ENCODE results near the gene PC. TPM values are rescaled to one million over a fixed set of nuclear protein-coding genes. Genes with fewer than 3 reads are reported as not detected.

The PC gene
- total RNA-seq, 2 experiments from 2014 or later = 5.6 to 6.5 TPM

DNA sequence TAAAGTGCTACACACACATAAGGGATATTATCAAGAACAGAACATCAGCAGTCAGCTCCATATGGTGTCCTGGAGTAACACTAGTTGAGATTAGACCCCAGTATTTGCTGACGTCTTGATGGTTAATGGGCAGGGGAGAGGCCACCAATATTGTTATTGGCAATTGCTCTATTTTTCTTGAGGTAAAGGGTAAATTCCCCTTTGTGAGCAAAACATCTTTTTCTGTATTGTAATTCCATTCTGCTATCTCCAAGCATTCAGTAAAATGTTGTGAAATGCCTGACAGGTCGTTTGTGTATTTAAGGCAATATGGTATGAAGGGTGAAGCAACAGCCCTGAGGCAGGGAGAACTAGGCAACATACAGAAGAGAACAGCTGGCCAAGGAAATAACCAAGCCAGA is 21.9 kb downstream of the PC start:
- TF ChIP-seq, protein P1, sequence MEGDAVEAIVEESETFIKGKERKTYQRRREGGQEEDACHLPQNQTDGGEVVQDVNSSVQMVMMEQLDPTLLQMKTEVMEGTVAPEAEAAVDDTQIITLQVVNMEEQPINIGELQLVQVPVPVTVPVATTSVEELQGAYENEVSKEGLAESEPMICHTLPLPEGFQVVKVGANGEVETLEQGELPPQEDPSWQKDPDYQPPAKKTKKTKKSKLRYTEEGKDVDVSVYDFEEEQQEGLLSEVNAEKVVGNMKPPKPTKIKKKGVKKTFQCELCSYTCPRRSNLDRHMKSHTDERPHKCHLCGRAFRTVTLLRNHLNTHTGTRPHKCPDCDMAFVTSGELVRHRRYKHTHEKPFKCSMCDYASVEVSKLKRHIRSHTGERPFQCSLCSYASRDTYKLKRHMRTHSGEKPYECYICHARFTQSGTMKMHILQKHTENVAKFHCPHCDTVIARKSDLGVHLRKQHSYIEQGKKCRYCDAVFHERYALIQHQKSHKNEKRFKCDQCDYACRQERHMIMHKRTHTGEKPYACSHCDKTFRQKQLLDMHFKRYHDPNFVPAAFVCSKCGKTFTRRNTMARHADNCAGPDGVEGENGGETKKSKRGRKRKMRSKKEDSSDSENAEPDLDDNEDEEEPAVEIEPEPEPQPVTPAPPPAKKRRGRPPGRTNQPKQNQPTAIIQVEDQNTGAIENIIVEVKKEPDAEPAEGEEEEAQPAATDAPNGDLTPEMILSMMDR (IDR thresholded peaks at IDR 0.05) = no peak
- no peaks in the 10 kb centered on the region for H3K27me3 Mint-ChIP-seq
- H3K4me1 Mint-ChIP-seq (ENCODE audit: low read depth) = no peaks in the 10 kb centered on the region
- POLR2A ChIA-PET = no interaction called here
- H3K36me3 Mint-ChIP-seq (ENCODE audit: low read depth) = peaks cover 2% of the 10 kb centered on the region
- no peak for ATAC-seq
- CTCF ChIA-PET = interaction anchor here (1.1 to 1.2 kb wide), 2 partner anchors 23 to 25 kb away, joined by 3 read pairs; no protein-coding TSS in a partner anchor
- no peak for DNase-seq
- intact Hi-C loops (cut with micrococcal nuclease) = no loop called here
- no peak overlapping the region for H3K27ac Mint-ChIP-seq
- H3K9me3 Mint-ChIP-seq = no peaks in the 10 kb centered on the region
- H3K4me3 Mint-ChIP-seq = no peak overlapping the region

DNA sequence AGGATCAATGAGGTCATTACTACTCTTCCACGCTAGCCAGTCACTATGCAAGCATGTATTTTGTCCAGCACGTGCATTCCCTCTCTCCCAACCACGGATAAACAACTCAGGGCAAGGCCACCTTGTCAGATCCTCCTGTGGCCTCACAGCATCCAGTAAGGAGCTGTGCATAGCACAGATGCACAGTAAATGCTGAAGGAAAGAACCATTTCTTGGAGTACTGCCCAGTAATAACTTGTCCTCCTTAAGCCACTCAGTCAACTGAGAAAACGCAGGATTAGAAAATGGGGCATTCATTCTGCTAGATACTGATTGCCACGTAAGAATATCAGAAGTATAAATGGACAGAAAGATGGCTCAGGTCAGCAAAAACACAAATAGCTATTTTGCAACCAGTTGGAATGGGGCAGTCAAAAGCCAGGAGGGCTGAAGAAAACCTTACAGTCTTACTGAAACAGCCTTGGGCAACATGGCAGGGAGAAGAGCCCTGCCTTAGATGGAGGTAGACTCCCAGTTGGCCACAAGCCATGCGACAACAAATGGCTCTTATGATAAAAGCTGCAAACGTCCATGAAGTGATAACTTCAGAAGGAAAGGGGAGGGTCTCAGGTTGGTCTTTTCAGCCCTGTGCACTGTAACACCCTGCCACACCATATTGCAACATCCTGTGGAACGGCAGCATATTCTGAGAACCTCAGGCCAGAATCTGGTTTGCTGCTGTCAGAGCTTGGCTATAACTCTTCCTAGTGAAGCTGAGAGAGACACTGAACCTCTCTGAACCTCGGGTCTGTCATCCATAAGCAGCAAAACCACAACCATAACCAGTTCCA is 23.0 kb downstream of the PC start:
- DNase-seq (no peak), ATAC-seq (no peak)
- POLR2A ChIA-PET = interaction anchor here (0.7 kb wide), 1 partner anchor 631 kb away, joined by 3 read pairs; no protein-coding TSS in a partner anchor
- CTCF ChIA-PET = interaction anchor here (1.2 kb wide), 1 partner anchor 24 kb away, joined by 3 read pairs; no protein-coding TSS in a partner anchor
- Mint-ChIP-seq H3K27ac (no peak overlapping the region), H3K4me1 (ENCODE audit: low read depth) (no peaks in the 10 kb centered on the region), H3K9me3 (no peaks in the 10 kb centered on the region), H3K27me3 (no peaks in the 10 kb centered on the region), H3K36me3 (ENCODE audit: low read depth) (peaks cover 2% of the 10 kb centered on the region), H3K4me3 (no peak overlapping the region)
- TF ChIP-seq, protein P1 (IDR thresholded peaks at IDR 0.05) = no peak
- intact Hi-C loops (cut with micrococcal nuclease) = no loop called here

DNA sequence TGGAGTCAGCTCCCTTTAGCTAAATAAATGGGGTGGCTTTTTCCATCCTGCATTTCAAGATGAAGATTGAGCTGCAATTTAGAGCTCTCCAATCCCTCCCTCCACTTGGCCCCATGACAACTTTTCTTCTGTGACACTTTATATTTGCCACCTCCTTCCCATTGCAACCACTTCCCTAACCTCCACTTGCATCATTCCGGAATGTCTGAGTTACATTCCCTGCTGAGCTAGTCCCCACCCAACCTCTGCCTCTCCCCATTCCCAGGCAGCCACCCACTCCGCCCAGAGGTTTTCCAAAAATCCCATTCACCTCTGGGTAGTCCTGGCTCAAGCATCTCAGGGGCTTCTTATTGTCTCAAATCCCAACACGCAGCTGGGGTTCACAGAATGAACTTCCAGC is 24.7 kb downstream of the PC start:
- no peaks in the 10 kb centered on the region for H3K27me3 Mint-ChIP-seq
- POLR2A ChIA-PET = interaction anchor here (0.7 kb wide), 1 partner anchor 122 kb away, joined by 3 read pairs; no protein-coding TSS in a partner anchor
- CTCF ChIA-PET = interaction anchor here (1.2 to 1.6 kb wide), 2 partner anchors 15 to 50 kb away, joined by 3 to 4 read pairs; no protein-coding TSS in a partner anchor
- ATAC-seq (no peak), DNase-seq (no peak)
- H3K36me3 Mint-ChIP-seq (ENCODE audit: low read depth) = no peaks in the 10 kb centered on the region
- intact Hi-C loops (cut with micrococcal nuclease) = no loop called here
- no peak overlapping the region for H3K27ac Mint-ChIP-seq
- TF ChIP-seq, protein P1 (IDR thresholded peaks at IDR 0.05) = no peak
- no peaks in the 10 kb centered on the region for H3K4me1 Mint-ChIP-seq (ENCODE audit: low read depth)
- H3K9me3 Mint-ChIP-seq = no peaks in the 10 kb centered on the region
- H3K4me3 Mint-ChIP-seq = no peak overlapping the region

DNA sequence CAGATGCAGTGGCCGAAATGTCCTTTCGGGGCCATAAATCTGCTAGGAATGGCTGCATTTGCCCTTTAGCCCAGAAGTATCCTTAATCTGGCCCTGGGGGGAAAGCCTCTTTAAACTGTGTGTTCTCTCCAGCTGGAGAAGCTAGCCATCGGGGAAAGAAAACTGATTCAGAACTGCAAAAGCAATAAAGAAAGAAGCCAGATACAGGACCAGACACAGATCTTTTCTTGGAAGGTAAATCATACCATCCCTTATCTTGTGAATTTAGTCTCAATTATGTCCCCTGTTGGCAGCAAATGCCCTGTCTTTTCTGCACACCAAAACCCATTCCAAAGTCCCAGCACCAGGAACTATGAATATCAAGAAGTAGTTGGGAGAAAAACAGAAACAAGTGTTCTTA is 25.6 kb downstream of the PC start:
- H3K4me1 Mint-ChIP-seq (ENCODE audit: low read depth) = no peaks in the 10 kb centered on the region
- ChIA-PET CTCF (interaction anchor here (1.2 to 1.3 kb wide), 3 partner anchors 14 to 111 kb away, joined by 3 read pairs; no protein-coding TSS in a partner anchor), POLR2A (no interaction called here)
- intact Hi-C loops (cut with micrococcal nuclease) = no loop called here
- H3K27me3 Mint-ChIP-seq = no peaks in the 10 kb centered on the region
- DNase-seq (no peak), ATAC-seq (no peak)
- no peaks in the 10 kb centered on the region for H3K9me3 Mint-ChIP-seq
- no peak overlapping the region for H3K4me3 Mint-ChIP-seq
- no peak overlapping the region for H3K27ac Mint-ChIP-seq
- no peaks in the 10 kb centered on the region for H3K36me3 Mint-ChIP-seq (ENCODE audit: low read depth)
- TF ChIP-seq, protein P1 (IDR thresholded peaks at IDR 0.05) = no peak

DNA sequence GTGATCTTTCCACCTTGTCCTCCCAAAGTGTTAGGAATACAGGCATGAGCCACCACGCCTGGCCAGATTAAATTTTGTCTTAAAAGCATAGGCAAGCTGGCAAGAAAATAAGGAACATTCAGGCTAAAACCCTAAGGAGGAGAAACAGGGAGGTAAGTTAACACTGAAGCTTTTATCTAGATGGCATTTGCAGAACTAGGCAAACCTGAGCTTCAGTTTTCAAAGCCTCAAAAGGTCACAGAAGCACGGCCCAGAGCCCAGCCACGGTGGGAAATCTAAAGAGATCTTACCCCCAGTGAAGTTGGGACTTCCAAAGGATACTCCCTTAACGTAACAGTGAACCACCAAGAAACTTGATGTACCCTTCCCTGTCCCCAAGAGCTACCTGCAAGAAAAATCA is 28.4 kb downstream of the PC start:
- no peak for ATAC-seq
- no peaks in the 10 kb centered on the region for H3K36me3 Mint-ChIP-seq (ENCODE audit: low read depth)
- no peaks in the 10 kb centered on the region for H3K27me3 Mint-ChIP-seq
- no peak overlapping the region for H3K4me3 Mint-ChIP-seq
- TF ChIP-seq, protein P1 (IDR thresholded peaks at IDR 0.05) = no peak
- intact Hi-C loops (cut with micrococcal nuclease) = no loop called here
- POLR2A ChIA-PET = no interaction called here
- H3K9me3 Mint-ChIP-seq = peaks cover 2% of the 10 kb centered on the region
- no peak overlapping the region for H3K27ac Mint-ChIP-seq
- H3K4me1 Mint-ChIP-seq (ENCODE audit: low read depth) = no peaks in the 10 kb centered on the region
- DNase-seq = no peak
- CTCF ChIA-PET = no interaction called here
